ENCODE measurements around the gene CTH.
"Not testable (repeated sequence)": the region's sequence is repeated elsewhere in the genome, so short reads cannot be mapped to it uniquely, and the experiment has no call there.

Gene CTH

DNA sequence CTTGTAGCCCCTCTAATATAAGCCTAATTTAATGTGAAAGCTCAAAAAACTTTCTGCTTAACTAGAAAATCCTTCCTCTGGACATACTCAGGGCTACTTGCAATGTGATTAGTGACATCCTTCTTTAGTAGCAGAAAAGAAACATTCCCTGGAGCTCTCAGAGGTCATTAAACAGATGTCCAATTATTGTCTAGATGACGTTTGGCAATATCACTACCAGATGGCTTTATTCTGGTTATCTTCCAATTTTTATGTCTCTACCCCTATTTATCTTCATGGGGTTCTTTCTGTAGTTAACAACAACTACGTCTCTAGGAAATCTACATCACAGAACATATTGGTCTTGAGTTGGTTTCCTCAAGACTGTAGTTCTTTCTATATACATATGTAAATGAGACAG lies 44.2 kb downstream of the CTH start:
- DNase-seq (ENCODE audit: low read depth in 2 of 2), result no peak

DNA sequence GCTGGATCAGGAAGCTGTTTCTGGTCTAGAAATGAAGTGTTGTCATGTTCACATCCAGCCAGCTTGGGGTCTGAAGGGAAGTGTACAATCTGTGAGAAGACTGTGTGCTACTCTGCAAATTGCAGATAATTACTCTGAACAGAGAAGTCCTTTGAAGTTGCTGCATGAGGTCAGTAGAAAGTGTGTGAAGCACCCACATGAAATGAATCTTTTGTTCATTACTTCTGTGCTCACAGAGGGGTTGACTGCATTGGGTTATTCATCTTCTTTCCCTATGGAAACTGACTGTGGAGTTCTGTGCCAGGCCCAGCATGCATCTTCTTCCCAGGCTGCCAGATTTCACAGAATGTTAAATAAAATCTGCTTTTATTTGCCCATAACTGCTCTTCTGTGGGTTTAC lies 47.1 kb downstream of the CTH start:
- no peak for DNase-seq (ENCODE audit: low read depth in 2 of 2)

DNA sequence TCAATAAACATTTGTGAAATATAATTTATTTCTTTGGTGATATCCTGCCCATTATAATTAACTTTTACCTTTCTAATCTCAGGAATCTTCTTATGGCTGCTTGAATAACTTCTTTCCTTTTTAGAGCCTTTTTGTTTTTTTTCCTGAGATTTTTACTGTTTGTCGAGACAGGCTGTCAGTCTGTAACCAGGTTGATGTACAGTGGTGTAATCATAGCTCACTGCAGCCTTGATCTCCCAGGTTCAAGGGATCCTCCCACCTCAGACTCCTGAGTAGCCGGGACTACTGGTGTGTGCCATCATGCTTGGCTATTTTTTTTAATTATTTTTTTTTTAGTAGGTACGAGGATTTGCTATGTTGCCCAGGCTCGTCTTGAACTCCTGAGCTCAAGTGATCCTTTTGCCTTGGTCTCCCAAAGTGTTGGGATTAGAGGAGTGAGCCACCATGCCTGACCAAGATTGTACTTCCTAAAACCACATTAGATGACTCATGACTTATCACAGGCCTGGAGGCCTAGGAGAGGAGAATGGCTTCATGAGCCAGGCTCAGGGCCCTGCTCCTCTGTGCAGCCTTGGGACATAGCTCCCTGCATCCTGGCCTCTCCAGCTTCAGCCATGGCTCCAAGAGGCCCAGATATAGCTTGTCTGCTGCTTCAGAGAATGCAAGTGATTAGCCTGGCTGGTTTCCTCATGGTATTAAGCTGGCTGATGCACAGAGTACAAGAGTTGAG lies 48.6 kb downstream of the CTH start:
- no peak for DNase-seq (ENCODE audit: low read depth in 2 of 2)

DNA sequence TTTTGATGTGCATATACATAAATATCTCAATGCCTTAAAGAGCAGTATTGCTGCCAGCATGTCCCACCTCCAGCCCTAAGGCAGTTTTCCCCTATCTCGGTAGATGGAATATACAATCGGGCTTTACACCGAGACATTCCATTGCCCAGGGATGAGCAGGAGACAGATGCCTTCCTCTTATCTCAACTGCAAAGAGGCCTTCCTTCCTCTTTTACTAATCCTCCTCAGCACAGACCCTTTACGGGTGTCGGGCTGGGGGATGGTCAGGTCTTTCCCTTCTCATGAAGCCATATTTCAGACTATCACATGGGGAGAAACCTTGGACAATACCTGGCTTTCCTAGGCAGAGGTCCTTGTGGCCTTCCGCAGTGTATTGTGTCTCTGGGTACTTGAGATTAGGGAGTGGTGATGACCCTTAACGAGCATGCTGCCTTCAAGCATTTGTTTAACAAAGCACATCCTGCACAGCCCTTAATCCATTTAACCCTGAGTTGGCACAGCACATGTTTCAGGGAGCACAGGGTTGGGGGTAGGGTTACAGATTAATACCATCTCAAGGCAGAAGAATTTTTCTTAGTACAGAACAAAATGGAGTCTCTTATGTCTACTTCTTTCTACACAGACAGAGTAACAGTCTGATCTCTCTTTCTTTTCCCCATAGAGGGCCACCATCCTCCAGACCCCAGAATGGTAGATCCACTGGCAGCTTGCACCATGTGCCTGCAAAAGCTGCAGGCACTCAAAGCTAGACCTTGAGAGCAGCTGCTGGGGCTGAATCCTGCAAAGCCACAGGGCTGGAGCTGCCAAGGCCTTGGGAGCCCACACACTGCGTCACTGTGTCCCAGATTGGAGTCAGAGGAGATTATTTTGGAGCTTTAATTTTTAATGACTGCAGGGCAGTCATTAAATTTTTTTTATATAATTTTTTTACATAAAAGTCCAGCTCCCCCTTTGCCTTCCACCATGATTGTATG lies 50.0 kb downstream of the CTH start:
- DNase-seq (ENCODE audit: low read depth in 2 of 2), result not testable (repeated sequence)

DNA sequence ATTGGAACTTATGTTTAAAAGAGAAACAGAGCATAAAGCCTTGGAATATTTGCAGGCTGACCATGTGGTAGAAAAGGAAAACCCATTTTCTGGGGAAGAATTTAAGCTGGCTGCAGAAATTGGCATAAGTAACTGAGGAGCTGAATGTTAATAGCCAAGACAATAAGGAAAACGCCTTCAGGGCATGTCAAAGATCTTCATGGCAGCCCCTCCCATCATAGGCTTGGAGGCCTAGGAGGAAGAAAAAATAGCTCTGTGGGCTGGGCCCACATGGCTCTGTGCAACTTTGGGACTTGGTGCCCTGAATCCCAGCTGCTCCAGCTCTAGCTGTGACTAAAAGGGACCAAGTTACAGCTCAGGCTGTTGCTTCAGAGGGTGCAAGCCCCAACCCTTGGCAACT lies 51.5 kb downstream of the CTH start:
- DNase-seq (ENCODE audit: low read depth in 2 of 2), result no peak

DNA sequence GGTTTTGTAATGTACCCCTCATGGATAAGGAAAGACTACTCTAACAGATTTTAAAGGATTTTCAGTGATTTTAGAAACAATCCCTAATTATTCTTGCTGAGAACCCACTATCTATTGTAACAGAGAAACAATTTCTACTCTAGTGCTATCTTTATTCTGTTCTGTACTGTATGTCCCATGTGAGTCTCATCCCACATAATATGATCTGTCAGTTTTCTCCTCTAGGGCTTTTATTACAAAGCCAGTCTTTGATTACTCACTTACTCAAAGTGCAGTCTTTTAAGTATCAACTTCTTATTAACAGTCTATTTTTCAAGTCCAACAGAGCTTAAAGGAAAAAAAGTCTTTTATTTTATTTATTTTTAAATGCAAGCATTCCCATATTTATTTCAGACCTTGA lies 54.8 kb downstream of the CTH start:
- DNase-seq (ENCODE audit: low read depth in 2 of 2), result no peak

DNA sequence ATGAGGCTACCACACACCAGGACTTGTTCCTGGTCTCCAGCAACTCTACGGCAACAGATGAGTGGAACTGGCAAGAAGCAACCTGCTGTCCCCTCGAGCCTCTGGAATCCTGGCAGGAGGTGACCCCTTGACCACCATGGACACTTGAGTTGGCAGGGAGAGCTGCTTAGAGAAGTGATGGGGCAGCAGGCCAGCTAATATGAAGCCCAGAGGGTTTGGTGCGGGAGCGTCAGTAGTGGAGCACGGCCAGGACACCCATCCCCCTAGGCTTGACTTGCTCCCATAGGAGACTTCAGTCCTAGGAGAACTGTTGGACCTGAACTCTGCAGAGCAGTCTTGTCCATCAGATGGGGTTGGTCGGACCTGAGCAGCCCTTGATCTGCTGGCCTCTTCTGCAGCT lies 56.5 kb downstream of the CTH start:
- DNase-seq (ENCODE audit: low read depth in 2 of 2), result no peak

DNA sequence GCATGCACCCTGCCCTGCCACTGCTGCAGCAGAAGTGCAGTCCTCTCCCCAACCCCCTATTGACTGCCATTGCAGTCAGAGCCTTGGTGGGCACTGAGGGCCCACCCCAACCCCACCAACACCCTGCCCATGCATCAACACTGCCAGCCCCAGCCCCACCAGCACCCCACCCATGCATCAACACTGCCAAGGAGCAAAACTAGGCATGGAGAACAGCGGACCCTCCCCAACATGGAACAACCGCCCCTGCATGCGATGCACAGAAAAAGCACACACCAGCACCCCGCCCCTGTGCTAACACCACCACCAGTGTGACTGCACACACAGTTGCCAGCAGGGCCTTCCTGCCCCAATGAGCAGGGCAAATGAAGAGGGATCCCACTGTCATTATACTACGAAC lies 57.1 kb downstream of the CTH start:
- DNase-seq (ENCODE audit: low read depth in 2 of 2), result no peak

DNA sequence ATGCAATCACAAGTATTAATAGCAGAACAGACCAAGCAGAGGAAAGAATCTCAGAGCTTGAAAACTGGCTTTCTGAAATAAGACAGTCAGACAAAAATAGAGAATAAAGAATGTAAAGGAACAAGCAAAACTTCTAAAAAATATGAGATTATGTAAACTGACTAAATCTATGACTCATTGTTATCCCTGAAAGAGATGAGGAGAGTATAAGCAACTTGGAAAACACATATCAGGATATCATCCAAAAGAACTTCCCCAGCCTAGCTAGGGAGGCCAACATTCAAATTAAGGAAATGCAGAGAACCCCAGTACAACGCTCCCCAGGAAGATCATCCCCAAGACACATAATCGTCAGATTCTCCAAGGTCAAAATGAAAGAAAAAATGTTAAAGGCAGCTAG lies 58.1 kb downstream of the CTH start:
- not testable (repeated sequence) for DNase-seq (ENCODE audit: low read depth in 2 of 2)

- peak; percentile 38 to 39 for DNase-seq (ENCODE audit: low read depth in 2 of 2)
These were observed 64.0 kb downstream of the CTH start for GRCh38 chr1:70475023-70475422.

- no peak for DNase-seq (ENCODE audit: low read depth in 2 of 2)
These were observed 66.0 kb downstream of the CTH start for GRCh38 chr1:70477090-70477489.

GRCh38 chr1:70477905-70478304 lies 66.8 kb downstream of the CTH start:
- not testable (repeated sequence) for DNase-seq (ENCODE audit: low read depth in 2 of 2)

DNA sequence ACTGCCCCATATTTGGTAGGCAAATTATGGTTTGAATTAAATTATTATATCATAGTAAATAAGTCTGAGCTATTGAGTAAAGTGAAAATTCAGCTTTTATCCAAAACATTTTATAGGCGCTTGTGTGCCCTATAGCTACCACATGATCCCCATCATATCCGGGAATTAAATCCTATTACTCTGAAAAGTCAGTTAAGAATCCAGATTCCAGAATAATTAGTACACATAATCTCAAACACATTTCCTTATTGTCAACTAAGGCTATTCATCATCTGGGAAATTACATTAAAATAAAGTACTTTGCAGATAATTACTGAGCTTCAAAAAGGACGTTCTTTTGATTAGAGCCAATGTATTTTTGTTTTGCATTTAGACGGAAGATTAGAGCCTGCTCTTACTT lies 72.3 kb downstream of the CTH start:
- DNase-seq (ENCODE audit: low read depth in 2 of 2), result no peak

DNA sequence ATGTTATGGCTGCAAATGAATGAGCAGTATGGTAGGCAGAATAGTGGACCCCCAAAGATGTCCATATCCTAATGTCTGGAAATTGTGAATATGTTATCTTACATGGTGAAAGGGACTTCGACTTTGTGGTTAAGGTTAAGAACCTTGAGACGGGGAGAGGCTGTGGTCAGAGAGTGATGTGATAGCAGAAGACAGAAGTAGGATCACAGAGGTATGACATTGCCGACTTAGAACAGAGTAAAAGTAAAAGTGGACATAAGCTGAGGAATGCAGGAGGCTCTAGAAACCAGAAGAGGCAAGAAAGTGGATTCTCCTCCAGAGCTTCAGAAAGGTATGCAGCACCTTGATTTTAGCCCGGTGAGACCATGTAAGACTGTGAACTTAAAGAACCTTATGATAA lies 74.6 kb downstream of the CTH start:
- no peak for DNase-seq (ENCODE audit: low read depth in 2 of 2)

DNA sequence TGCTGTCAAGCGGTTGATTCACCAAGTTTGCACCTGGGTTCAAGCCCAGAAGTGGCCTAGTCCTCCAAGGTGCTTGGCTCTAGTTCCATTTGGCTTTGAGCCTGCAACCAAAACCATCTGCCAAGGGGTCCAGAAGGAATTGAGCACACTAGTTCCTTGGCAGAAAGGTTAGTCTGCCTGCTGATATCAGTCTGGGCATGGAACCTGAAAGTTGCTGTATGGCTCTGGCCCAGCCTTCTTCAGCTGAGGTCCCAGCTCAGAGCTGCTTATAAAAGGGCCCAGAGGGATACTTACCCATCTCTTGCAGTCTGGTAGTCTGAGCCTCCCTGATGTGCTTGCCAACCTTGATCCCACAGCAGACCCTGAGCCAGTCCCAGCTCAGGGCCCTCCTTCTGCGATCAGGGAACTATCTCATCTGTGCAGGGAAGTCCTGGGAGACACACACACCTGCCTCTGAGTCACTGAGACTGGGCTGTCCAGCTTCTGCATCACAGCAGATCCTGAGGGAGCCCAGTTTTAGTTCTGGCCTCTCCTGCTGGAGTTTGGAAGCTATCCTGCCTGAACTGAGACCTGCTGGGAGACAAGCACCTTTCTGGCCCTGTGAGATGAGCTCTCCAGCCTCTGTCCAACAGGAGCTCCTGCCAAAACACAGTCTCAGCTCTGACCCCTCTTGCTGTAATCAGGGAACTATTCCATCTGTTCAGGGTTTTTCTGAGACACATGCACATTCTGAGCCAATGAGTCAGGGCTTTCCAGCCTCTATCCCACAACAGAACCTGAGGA lies 75.8 kb downstream of the CTH start:
- DNase-seq (ENCODE audit: low read depth in 2 of 2), result peak; percentile 77 to 78

- no peak for DNase-seq (ENCODE audit: low read depth in 2 of 2)
These were observed 76.4 kb downstream of the CTH start for GRCh38 chr1:70487459-70487815.

DNA sequence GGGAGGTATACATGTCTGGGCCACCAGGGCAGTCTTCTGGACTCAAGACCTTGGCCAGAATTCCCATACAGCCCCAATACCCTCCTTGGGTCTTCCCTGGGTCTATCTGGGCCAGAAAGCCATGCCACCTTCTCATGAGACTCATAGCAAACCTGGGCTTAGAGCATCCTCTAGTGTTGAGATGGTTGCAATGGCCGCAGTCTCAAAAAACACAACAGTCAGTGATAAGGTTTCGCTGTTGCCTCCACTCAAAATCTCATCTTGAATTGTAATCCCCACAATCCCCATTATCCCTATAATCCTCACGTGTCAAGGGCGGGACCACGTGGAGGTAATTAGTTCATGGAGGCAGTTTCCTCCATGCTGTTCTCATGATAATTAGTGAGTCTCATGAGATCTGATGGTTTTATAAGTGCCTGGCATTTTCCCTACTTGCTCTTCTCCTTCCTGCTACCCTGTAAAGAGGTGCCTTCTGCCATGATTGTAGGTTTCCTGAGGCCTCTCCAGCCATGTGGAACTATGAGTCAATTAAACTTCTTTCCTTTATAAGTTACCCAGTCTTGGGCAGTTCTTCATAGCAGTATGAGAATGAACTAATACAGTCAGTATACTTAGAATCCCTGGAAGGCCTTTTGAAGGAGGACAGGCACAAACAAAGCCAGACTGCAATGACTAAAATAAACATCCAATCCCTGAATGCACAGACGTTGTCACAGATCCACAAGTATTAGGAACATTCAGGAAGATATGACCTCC lies 77.0 kb downstream of the CTH start:
- peak in 1 of 2 experiments; percentile 20 for DNase-seq (ENCODE audit: low read depth in 2 of 2)
